IPS-20b (cell line): ENCODE results near the gene TMEM212.
"Not testable (repeated sequence)": the region's sequence is repeated elsewhere in the genome, so short reads cannot be mapped to it uniquely, and the experiment has no call there.

Source experiments
- H3K27ac ChIP-seq: one replicate; pipeline ENCODE4 v1.5.1; 2013; ENCODE audit warnings: low read length
- H3K27me3 ChIP-seq: 2 replicates; pipeline ENCODE4 v1.6.1; 2013; ENCODE audit warnings: mild to moderate bottlenecking, low read length, inconsistent platforms; ENCODE audit not compliant: insufficient read depth
- H3K36me3 ChIP-seq: 2 replicates; pipeline ENCODE4 v1.6.1; 2013; ENCODE audit warnings: low read depth, mild to moderate bottlenecking, inconsistent platforms, low read length, moderate library complexity; ENCODE audit not compliant: insufficient read depth
- H3K4me1 ChIP-seq: 2 replicates; pipeline ENCODE4 v1.6.1; 2013; ENCODE audit warnings: mild to moderate bottlenecking, control low read depth, inconsistent platforms, low read length, moderate library complexity; ENCODE audit not compliant: insufficient read depth
- H3K4me3 ChIP-seq: 2 replicates; pipeline ENCODE4 v1.5.1; 2013; ENCODE audit warnings: mild to moderate bottlenecking, low read length, inconsistent platforms
- H3K9ac ChIP-seq: 2 replicates; pipeline ENCODE4 v1.6.1; 2013; ENCODE audit warnings: low read depth, mild to moderate bottlenecking, inconsistent platforms, low read length, moderate library complexity
- H3K9me3 ChIP-seq: 2 replicates; pipeline ENCODE4 v1.6.1; 2013; ENCODE audit warnings: mild to moderate bottlenecking, low read depth, low read length, inconsistent platforms; ENCODE audit not compliant: insufficient read depth

The TMEM212 gene

GRCh38 chr3:171849617-171850319 lies 6.6 kb downstream of the TMEM212 start:
- no peak overlapping the region for H3K4me3 ChIP-seq
- H3K27ac ChIP-seq: no peak overlapping the region
- H3K9me3 ChIP-seq: peaks cover 23% of the 10 kb centered on the region
- no peaks in the 10 kb centered on the region for H3K4me1 ChIP-seq
- no peaks in the 10 kb centered on the region for H3K27me3 ChIP-seq
- 0 out of 2 replicates have a peak, but pooled peaks cover 3% of the 10 kb centered on the region for H3K36me3 ChIP-seq
- H3K9ac ChIP-seq: no peak overlapping the region

- 0 out of 2 replicates have a peak, but pooled peaks cover 3% of the 10 kb centered on the region for H3K36me3 ChIP-seq
- H3K9me3 ChIP-seq: peaks cover 30% of the 10 kb centered on the region
- H3K4me1 ChIP-seq: no peaks in the 10 kb centered on the region
- no peak overlapping the region for H3K4me3 ChIP-seq
- no peaks in the 10 kb centered on the region for H3K27me3 ChIP-seq
- no peak overlapping the region for H3K27ac ChIP-seq
- no peak overlapping the region for H3K9ac ChIP-seq
Measured at GRCh38 chr3:171850320-171850959, 7.3 kb downstream of the TMEM212 start.

- H3K4me1 ChIP-seq: no peaks in the 10 kb centered on the region
- no peak overlapping the region for H3K9ac ChIP-seq
- H3K9me3 ChIP-seq: peaks cover 37% of the 10 kb centered on the region
- H3K4me3 ChIP-seq: no peak overlapping the region
- 0 out of 2 replicates have a peak, but pooled peaks cover 3% of the 10 kb centered on the region for H3K36me3 ChIP-seq
- no peaks in the 10 kb centered on the region for H3K27me3 ChIP-seq
- H3K27ac ChIP-seq: no peak overlapping the region
Measured at GRCh38 chr3:171850960-171851659, 8.0 kb downstream of the TMEM212 start.

GRCh38 chr3:171851660-171852058 lies 8.5 kb downstream of the TMEM212 start:
- Histone ChIP-seq H3K27ac (no peak overlapping the region), H3K27me3 (no peaks in the 10 kb centered on the region), H3K4me1 (no peaks in the 10 kb centered on the region), H3K36me3 (0 out of 2 replicates have a peak, but pooled peaks cover 3% of the 10 kb centered on the region), H3K9ac (no peak overlapping the region), H3K9me3 (peaks cover 41% of the 10 kb centered on the region), H3K4me3 (no peak overlapping the region)

GRCh38 chr3:171854649-171855305 lies 11.6 kb downstream of the TMEM212 start:
- Histone ChIP-seq H3K27me3 (no peaks in the 10 kb centered on the region), H3K9ac (no peak overlapping the region), H3K4me3 (no peak overlapping the region), H3K36me3 (0 out of 2 replicates have a peak, but pooled peaks cover 3% of the 10 kb centered on the region), H3K9me3 (peaks cover 46% of the 10 kb centered on the region), H3K27ac (no peak overlapping the region), H3K4me1 (no peaks in the 10 kb centered on the region)

- H3K36me3 ChIP-seq, H3K4me3 ChIP-seq, H3K4me1 ChIP-seq, H3K27me3 ChIP-seq, H3K9ac ChIP-seq, H3K27ac ChIP-seq: not testable (repeated sequence)
- peaks cover 33% of the 10 kb centered on the region for H3K9me3 ChIP-seq
Measured at GRCh38 chr3:171858770-171859169, 15.6 kb downstream of the TMEM212 start.

GRCh38 chr3:171860830-171861535 lies 17.8 kb downstream of the TMEM212 start:
- H3K9me3 ChIP-seq: peaks cover 11% of the 10 kb centered on the region; the same call in 1 of the 2 replicates
- no peak overlapping the region for H3K4me3 ChIP-seq
- no peak overlapping the region for H3K9ac ChIP-seq
- H3K27ac ChIP-seq: no peak overlapping the region
- H3K36me3 ChIP-seq: no peaks in the 10 kb centered on the region
- H3K4me1 ChIP-seq: peaks cover 5% of the 10 kb centered on the region; the same call in 1 of the 2 replicates
- H3K27me3 ChIP-seq: no peaks in the 10 kb centered on the region

- Histone ChIP-seq H3K9me3 (no peaks in the 10 kb centered on the region; the same call in 1 of the 2 replicates), H3K4me1 (peaks cover 5% of the 10 kb centered on the region; the same call in 1 of the 2 replicates), H3K36me3 (no peaks in the 10 kb centered on the region), H3K4me3 (no peak overlapping the region), H3K27ac (no peak overlapping the region), H3K27me3 (no peaks in the 10 kb centered on the region), H3K9ac (no peak overlapping the region)
Measured at GRCh38 chr3:171862392-171862791, 19.2 kb downstream of the TMEM212 start.

- Histone ChIP-seq H3K9ac (no peak overlapping the region), H3K36me3 (no peaks in the 10 kb centered on the region), H3K4me1 (peaks cover 5% of the 10 kb centered on the region; the same call in 1 of the 2 replicates), H3K4me3 (no peak overlapping the region), H3K9me3 (no peaks in the 10 kb centered on the region), H3K27me3 (no peaks in the 10 kb centered on the region), H3K27ac (no peak overlapping the region)
Measured at GRCh38 chr3:171862993-171863521, 19.9 kb downstream of the TMEM212 start.

- no peaks in the 10 kb centered on the region for H3K9me3 ChIP-seq
- H3K4me1 ChIP-seq: peaks cover 5% of the 10 kb centered on the region; the same call in 1 of the 2 replicates
- H3K27ac ChIP-seq: no peak overlapping the region
- no peaks in the 10 kb centered on the region for H3K36me3 ChIP-seq
- H3K4me3 ChIP-seq: no peak overlapping the region
- H3K27me3 ChIP-seq: no peaks in the 10 kb centered on the region
- no peak overlapping the region for H3K9ac ChIP-seq
Measured at GRCh38 chr3:171863920-171864319, 20.8 kb downstream of the TMEM212 start.
